Dendritic cell treated with granulocyte-macrophage colony-stimulating factor and Interleukin-4, amounts not matched to agents 40 ng/mL and 50 ng/mL, for 4 days (primary cell): ENCODE data around the gene GOSR1.
"Not testable (repeated sequence)": the region's sequence is repeated elsewhere in the genome, so short reads cannot be mapped to it uniquely, and the experiment has no call there.

Source experiments
- H3K27ac Mint-ChIP-seq: one replicate; pipeline ENCODE4 v1.8.0; 2022; ENCODE audit warnings: mild to moderate bottlenecking, mixed read lengths
- H3K27me3 Mint-ChIP-seq: one replicate; pipeline ENCODE4 v1.8.0; 2022; ENCODE audit warnings: mild to moderate bottlenecking, mixed read lengths
- H3K36me3 Mint-ChIP-seq: one replicate; pipeline ENCODE4 v1.8.0; 2022; ENCODE audit warnings: low read depth, mixed read lengths
- H3K4me1 Mint-ChIP-seq: one replicate; pipeline ENCODE4 v1.8.0; 2022; ENCODE audit warnings: low read depth, mixed read lengths
- H3K4me3 Mint-ChIP-seq: one replicate; pipeline ENCODE4 v1.8.0; 2022; ENCODE audit warnings: mild to moderate bottlenecking, moderate library complexity, mixed read lengths
- H3K9me3 Mint-ChIP-seq: one replicate; pipeline ENCODE4 v1.8.0; 2022; ENCODE audit warnings: mixed read lengths
- intact Hi-C: fragments of 100-400 bp; cut with micrococcal nuclease; formaldehyde crosslinking; loops from one replicate; pipeline ENCODE4 v1.15.0; 2022

The GOSR1 gene

DNA sequence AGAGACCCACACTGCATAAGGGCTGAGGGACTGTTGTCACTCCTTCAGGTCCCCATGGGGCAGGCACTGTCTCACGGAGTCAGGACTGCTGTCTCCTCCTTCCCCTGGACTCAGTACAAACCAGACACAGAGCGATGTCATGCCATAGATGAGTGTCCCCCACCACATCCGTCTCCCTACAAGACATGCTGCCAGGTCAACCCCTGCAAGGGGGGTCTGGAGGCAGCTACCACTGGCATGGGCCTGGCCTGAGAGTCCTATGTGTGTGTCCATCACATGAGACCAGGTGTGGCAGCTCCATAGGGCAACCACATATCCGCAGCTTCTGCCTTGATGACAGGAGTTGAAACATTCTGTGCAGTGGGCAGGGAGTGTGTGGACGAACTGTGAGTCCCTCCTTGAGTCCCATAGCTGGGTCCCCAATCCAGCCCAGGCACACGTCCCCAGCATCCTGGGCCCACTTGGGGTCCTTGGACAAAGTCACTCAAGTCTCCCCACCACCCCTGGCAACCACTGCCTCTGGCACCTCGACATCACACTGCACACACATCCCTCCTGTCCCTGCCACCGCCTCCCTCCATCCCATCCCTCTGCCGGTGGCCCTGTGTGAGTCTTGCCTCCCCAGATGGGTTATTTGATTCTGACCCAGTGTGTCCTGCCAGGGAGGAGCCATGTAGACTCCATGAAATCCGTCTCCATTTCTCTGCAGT is 89.5 kb downstream of the GOSR1 start:
- Mint-ChIP-seq H3K4me1 (peaks cover 46% of the 10 kb centered on the region), H3K27ac (peak overlapping the region; percentile 42), H3K27me3 (peaks cover 14% of the 10 kb centered on the region)
- H3K9me3 Mint-ChIP-seq, H3K4me3 Mint-ChIP-seq, H3K36me3 Mint-ChIP-seq, intact Hi-C loops: not testable (repeated sequence)

DNA sequence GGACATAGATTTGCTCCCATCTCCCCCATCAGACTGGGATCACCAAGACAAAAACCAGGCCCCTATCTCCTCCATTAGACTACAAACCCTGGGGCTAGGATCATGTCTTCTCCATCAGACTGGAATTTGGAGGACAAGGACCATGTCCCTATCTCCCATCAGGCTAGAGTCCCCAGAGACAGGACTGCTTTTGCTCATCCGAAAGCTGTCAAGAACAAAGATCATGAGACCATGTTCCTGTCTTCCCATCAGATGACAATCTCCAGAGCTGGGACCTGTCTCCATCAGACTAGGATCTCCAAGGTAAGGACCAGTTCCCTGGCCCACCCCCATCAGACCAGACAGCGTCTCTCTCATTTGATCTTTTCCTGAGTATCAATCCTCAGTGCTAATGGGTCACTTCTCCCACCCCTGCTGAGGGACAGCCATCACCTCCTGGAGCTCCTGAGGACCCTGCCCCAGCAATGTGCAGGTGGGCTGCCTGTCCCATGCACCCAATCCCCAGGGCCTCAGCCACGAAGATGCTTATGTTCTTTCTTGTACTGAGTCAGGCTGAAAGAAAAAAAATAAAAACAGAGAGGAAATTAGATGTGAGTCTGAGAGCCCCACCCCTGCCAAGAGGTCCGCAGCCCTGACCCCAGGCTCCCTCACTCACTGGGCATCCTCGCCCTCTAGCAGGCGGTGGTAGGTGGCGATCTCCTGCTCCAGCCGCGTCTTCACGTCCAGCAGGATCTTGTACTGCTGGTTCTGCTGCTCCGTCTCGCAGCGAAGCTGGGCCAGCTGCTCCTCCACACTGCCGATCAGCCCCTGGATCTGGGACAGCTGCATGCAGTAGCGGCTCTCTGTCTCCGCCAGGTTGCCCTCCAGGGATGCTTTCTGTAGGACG is 90.3 kb downstream of the GOSR1 start:
- H3K36me3 Mint-ChIP-seq, result no peaks in the 10 kb centered on the region
- peaks cover 14% of the 10 kb centered on the region for H3K27me3 Mint-ChIP-seq
- intact Hi-C loops, result no loop called here
- H3K4me1 Mint-ChIP-seq, result peaks cover 46% of the 10 kb centered on the region
- H3K9me3 Mint-ChIP-seq, result no peaks in the 10 kb centered on the region
- H3K4me3 Mint-ChIP-seq, result no peak overlapping the region
- peak overlapping the region; percentile 42 for H3K27ac Mint-ChIP-seq

DNA sequence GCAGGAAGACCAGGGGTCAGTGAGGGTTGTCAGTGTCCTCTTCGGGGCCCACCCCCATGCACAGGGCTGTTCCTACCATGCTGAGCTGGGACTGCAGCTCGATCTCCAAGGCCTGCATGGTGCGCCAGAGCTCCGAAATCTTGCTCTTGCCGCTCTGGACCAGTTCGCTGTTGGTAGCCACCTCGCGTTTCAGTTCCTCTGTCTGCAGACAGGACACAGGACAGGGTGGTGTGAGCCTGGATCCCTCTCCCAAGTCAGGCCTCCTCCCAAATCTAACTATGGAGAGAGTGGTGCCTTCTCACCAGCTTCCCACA is 90.9 kb downstream of the GOSR1 start:
- intact Hi-C loops, result no loop called here
- Mint-ChIP-seq H3K4me1 (peaks cover 43% of the 10 kb centered on the region), H3K9me3 (no peaks in the 10 kb centered on the region)

DNA sequence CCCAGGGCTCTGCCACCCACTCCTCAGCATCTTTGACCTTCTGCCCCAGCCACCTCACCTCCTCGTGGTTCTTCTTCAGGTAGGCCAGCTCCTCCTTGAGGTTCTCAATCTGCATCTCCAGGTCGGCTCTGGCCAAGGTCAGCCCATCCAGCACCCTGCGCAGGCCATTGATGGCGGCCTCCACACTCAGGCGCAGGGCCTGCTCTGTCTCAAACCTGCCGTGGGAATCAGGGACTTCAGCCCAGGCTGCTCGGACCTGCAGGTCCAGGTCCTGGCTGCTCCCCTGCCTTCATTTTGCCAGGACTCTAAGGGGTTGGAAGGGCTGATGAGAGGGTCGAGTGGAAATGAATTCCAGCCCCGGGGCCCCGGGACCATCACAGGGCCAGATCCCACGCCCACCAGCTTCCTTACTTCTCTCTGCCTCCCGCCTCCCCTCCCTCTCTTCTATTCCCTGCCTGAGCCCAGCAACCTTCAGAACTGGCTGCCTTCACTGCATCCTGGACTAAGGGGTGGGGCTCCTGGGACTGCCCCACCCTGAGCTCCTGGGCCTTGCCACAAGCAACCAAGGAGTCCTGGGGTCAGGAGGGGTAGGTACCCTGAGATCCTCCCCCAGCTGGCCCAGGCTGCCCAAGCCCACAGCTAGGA is 92.4 kb downstream of the GOSR1 start:
- H3K27ac Mint-ChIP-seq, H3K9me3 Mint-ChIP-seq, H3K4me3 Mint-ChIP-seq, intact Hi-C loops, H3K36me3 Mint-ChIP-seq: not testable (repeated sequence)
- Mint-ChIP-seq H3K27me3 (peaks cover 10% of the 10 kb centered on the region), H3K4me1 (peaks cover 27% of the 10 kb centered on the region)

More for the DNA sequence above, 90.9 kb downstream of the GOSR1 start:
- Mint-ChIP-seq H3K4me3 (no peak overlapping the region), H3K27ac (no peak overlapping the region), H3K27me3 (peaks cover 12% of the 10 kb centered on the region), H3K36me3 (no peaks in the 10 kb centered on the region)

DNA sequence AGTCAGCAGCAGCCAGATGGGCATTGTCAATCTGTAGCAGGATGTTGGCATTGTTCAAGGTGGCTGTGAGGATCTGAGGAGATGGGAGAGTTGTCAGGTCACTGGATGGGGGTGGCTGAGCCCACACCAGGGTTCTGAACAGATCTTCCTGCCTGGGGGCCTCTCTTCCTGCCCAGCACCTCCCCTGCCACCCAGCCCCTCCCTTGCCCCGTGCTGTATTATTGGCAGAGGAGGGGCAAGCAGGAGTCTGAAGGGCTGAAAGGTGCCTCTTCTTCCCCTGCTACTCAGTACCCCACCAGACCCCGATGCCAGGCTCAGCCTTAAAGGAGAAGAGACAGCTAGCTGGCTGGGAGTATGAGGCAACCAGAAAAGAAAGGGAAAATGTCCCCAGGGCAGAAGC is 93.0 kb downstream of the GOSR1 start:
- no peaks in the 10 kb centered on the region for H3K36me3 Mint-ChIP-seq
- H3K4me1 Mint-ChIP-seq, result peaks cover 21% of the 10 kb centered on the region
- H3K27me3 Mint-ChIP-seq, result peaks cover 9% of the 10 kb centered on the region
- H3K27ac Mint-ChIP-seq, result no peak overlapping the region
- H3K9me3 Mint-ChIP-seq, result no peaks in the 10 kb centered on the region
- intact Hi-C loops, result no loop called here
- no peak overlapping the region for H3K4me3 Mint-ChIP-seq

DNA sequence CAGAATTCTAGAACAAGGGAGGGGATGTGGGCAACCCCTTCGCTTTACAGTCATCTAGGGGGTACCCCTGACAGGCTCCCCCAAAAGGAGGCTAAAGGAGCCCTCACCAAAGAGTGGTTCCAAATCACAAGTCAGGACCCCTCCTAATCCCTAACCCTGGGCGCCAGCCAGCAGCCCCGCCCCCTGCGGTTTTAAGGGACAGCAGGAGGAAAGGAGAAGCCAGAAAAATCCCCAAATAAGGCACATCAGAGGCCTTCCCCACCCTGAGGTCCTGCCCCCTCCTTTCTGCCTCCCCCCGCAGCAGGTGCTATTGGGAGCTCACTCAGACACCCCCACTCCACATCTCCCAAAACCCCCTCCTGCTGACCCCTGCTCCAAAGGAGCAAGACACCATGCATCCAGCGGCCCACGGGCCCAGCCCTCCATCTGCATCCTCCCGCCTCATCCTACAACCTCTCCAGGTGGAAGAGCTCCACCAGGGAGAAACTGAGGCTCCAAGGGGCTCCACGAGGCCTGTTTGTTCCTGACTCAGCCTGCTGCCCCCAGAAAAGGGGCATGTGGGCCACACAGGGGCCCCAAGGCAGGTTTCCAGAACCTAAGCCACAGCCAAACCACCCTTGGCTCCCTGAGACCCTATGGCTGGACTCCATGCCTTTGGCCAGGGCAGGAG is 93.5 kb downstream of the GOSR1 start:
- Mint-ChIP-seq H3K27ac (no peak overlapping the region), H3K9me3 (no peaks in the 10 kb centered on the region), H3K36me3 (no peaks in the 10 kb centered on the region), H3K4me3 (no peak overlapping the region), H3K27me3 (peaks cover 8% of the 10 kb centered on the region), H3K4me1 (peaks cover 18% of the 10 kb centered on the region)
- intact Hi-C loops, result no loop called here

DNA sequence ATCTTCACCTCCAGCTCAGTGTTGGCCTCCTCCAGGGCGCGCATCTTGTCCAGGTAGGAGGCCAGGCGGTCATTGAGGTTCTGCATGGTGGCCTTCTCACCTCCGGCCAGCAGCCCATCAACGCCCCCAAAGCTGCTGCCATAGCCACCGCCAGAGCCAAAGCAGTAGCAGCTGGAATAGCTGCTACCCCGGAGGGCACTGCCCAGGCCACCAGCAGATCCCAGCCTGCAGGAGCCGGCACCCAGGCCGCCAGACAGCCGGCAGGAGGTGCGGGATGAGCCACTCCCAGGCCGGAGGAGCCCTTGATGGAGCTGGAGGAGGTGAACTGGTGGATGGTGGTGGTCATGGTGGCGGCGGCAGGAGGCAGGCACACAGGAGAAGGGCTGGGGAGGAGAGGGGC is 94.2 kb downstream of the GOSR1 start:
- intact Hi-C loops, H3K36me3 Mint-ChIP-seq, H3K27me3 Mint-ChIP-seq, H3K4me3 Mint-ChIP-seq, H3K27ac Mint-ChIP-seq, H3K9me3 Mint-ChIP-seq: not testable (repeated sequence)
- peaks cover 14% of the 10 kb centered on the region for H3K4me1 Mint-ChIP-seq

DNA sequence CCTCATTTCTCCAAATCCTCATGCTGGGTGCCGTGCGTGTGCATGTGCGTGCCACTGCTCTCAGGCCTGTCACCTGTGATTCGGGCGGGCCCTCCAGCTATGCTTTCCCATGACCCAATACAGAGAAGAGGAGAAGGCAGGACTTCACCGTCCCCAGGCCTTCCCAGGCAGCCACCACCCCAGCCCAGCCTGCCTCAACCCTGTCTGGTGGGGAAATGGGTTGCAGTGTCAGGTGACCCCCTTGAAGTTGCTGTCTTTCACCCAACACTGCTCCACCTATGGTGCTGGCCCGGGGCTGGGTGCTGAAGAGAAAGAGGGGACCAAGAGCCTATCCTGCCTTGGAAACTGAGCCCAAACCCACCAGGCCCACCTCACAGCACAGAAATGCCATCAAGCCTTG is 94.7 kb downstream of the GOSR1 start:
- H3K27me3 Mint-ChIP-seq, result peaks cover 8% of the 10 kb centered on the region
- peaks cover 14% of the 10 kb centered on the region for H3K4me1 Mint-ChIP-seq
- no peaks in the 10 kb centered on the region for H3K9me3 Mint-ChIP-seq
- H3K27ac Mint-ChIP-seq, result no peak overlapping the region
- H3K36me3 Mint-ChIP-seq, result no peaks in the 10 kb centered on the region
- intact Hi-C loops, result no loop called here
- no peak overlapping the region for H3K4me3 Mint-ChIP-seq

DNA sequence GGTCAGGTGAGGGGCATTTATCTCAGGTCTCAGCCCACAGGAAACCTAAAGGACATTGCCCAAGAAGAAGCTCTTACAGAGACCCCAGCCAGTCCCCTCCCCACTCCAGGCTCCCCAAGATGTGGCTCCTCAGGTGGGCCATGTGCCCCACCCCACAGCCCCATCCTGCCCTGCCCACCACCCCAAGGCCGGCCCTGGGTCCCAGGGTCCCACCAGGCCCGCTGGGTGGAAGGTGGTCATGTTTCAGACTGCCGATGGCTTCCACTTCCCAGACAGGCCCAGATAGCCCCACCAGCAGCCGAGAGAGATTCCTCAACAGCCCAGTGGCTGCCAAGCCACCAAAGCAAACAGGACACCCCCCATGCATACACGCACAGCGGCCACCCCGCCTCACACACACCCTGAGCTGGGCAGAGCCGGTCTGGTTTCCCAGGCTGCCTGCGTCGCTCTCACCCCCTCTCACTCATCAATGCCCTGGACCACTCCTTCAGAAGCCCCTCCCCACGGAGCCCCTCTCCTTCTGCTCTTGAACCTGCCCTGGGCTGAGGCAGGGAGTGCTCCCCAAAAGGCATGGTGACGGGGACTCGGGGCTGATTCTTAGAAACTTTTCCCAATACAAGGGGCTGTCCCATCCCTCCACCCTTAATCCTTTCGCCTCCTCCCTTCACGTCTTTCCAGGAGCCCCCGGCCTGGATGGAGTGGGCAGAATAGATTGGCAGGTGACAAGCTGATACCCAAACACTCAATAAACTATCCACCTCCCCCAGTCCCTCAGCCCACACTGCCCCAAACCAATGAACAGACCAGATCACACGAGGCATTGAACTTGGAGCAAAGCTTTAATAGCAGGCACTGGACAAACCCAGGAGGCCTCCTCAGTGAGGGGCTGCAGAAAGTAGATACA is 95.7 kb downstream of the GOSR1 start:
- H3K4me3 Mint-ChIP-seq, H3K36me3 Mint-ChIP-seq, H3K27ac Mint-ChIP-seq, intact Hi-C loops, H3K9me3 Mint-ChIP-seq: not testable (repeated sequence)
- H3K4me1 Mint-ChIP-seq, result peaks cover 12% of the 10 kb centered on the region
- peaks cover 14% of the 10 kb centered on the region for H3K27me3 Mint-ChIP-seq

DNA sequence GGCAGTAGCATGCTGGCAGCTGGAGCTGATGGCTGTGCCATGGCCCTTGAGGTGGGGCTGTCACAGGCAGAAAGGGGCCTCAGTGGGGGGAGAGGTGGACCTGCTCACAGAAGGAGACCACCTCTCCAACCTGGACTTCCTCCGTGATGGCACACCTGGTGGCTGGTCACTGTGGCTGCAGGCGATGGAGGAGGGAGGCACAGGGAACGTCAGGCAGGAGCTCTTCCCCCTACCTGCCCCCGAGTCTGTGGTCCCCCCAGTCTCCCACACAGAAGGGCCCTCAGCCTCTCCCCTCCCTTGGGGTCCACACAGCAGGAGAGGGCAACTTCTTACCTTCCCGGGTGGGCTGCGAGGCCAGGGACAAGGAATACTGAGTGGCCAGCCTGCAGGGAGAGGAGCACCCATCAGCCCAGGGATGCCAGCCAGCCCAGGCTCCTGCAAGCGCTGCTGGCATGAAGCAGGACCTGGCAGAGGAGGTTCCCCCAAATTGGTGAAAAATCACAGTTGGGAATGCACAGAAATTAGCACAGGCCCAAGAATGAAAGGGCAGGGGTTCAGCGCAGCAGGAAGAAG is 96.5 kb downstream of the GOSR1 start:
- Mint-ChIP-seq H3K36me3 (no peaks in the 10 kb centered on the region), H3K27me3 (peaks cover 14% of the 10 kb centered on the region), H3K4me1 (peaks cover 8% of the 10 kb centered on the region), H3K27ac (no peak overlapping the region), H3K9me3 (no peaks in the 10 kb centered on the region), H3K4me3 (no peak overlapping the region)
- intact Hi-C loops, result no loop called here

DNA sequence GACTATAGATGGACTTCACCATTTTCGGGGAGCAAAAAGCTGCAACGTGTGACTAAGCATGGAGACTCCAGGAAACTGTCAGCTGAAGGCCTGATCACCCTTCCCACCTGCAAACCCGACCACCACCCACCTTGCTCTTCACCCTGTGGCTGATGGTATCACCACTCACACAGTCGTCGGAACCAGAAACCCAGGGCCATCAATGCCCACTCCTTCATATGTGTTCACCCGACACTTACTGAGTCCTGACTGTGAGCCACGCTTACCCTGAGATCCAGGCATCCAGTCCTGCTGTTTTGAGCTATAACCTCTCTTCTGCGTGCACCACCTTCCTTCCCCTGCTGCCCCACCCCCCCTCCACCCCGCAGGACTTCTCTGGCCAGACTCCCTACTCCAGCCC is 97.1 kb downstream of the GOSR1 start:
- H3K4me1 Mint-ChIP-seq, intact Hi-C loops: not testable (repeated sequence)

DNA sequence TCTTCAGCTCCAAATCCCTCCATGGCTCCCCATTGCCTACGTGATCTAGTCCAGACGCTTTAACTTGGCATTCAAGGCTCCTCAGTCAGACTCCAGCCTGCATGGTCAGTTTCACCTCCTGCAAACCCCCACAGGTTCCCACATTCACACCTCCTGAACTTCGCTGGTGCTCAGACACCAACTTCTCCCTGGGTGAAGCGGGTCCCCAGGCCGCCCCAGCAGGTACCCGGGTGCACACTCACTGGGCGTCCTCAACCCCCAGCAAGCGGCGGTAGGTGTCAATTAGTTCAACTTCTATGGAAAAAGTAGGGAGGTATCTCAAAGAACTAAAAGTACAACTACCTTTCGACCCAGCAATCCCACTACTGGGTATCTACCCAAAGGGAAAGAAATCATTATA is 97.6 kb downstream of the GOSR1 start:
- H3K36me3 Mint-ChIP-seq, H3K27ac Mint-ChIP-seq, intact Hi-C loops, H3K4me1 Mint-ChIP-seq, H3K27me3 Mint-ChIP-seq, H3K4me3 Mint-ChIP-seq, H3K9me3 Mint-ChIP-seq: not testable (repeated sequence)

More for the DNA sequence above, 97.1 kb downstream of the GOSR1 start:
- not testable (repeated sequence) for H3K4me3 Mint-ChIP-seq, H3K27ac Mint-ChIP-seq, H3K9me3 Mint-ChIP-seq, H3K36me3 Mint-ChIP-seq
- H3K27me3 Mint-ChIP-seq, result peaks cover 11% of the 10 kb centered on the region
